GM18868 (cell line): ENCODE data around the gene GMFB.

ENCODE experiments used
- ATAC-seq: cut with Tn5 transposase; IDR thresholded peaks from one replicate; pipeline ENCODE4 v1.9.1; 2021; ENCODE audit warnings: mild to moderate bottlenecking, moderate library complexity; ENCODE audit not compliant: unreplicated experiment

Gene GMFB

DNA sequence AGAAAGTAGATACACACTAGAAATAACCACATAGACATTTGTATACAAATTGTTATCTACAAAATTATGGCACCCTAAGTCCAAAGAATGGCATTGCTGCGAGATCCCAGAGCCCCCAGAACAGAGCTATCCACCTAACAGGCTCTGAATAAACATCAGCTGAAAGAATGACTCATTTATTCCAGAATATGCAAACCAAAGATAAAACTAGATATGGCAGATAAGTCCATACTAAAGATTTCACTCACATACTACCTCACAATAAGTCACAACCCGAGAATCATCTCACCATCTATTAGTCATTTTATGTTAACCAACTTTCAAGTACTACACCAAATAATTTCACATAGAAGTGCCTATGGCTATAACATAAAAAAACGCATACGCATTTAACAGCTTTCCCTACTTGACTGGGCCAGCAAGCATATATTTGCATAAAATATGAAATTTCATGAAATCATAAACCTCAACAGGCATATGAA is 53.2 kb downstream of the GMFB start:
- peak; percentile 74 for ATAC-seq

DNA sequence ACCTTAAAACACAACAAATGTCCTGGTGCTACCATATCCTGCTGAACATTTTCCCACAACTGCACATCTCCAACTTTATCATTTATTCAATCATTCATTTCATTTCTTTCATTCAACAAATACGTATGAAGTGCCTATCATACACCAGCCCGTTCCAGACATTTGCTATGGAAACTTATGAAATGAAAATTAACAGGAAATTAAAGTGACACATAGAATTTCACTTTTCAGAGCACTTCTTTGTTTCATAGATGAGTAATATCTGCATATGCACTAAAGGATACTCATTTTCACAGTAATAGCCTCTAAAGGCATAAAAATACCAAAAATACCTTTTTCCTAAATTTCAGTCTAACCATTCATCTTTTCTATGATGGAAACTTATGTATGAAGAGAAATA is 60.3 kb downstream of the GMFB start:
- ATAC-seq = no peak

- no peak for ATAC-seq
These were observed 60.9 kb downstream of the GMFB start for GRCh38 chr14:54427871-54428270.

- ATAC-seq = no peak
These were observed 63.1 kb downstream of the GMFB start for GRCh38 chr14:54425537-54426274.

DNA sequence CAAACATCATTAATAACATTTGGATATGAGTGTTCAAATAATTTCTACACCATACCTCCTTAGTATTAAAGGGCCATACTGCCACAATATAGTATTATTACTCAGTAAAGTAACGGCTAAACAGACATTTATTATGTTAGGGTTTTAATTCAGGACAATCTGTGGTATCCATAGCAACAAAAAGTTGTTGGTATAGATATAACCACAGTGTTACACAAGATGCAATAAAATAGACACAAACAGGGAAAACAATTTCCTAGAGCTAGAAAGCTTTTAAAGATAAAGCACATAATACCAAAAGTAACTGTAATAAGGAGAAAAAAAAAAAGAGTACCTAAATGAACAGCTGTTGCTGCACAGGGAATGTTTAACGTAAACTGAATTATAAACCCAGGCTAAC is 63.7 kb downstream of the GMFB start:
- ATAC-seq = no peak
